Transverse colon (tissue), 4 donors: ENCODE results near the gene COL23A1. TPM values are rescaled to one million over a fixed set of nuclear protein-coding genes. Genes with fewer than 3 reads are reported as not detected.

Experiments
- DNase-seq: peaks from one replicate; pipeline ENCODE4 v3.0.0-alpha.2; 2019
- H3K27ac ChIP-seq, 4 donors: fragments of 200-600 bp; sonication (generic); 2 replicates each; pipeline ENCODE4 v1.5.1; 2016 to 2018; ENCODE audit warnings: inconsistent platforms in 4 of 4
- H3K27me3 ChIP-seq: fragments of 200-600 bp; sonication (generic); 2 replicates; pipeline ENCODE4 v1.5.1; 2017; ENCODE audit warnings: inconsistent platforms
- H3K36me3 ChIP-seq, 4 donors: fragments of 200-600 bp; sonication (generic); 2 replicates each; pipeline ENCODE4 v1.5.1; 2017 to 2019; ENCODE audit warnings: inconsistent platforms in 4 of 4
- H3K4me1 ChIP-seq, 4 donors: fragments of 200-600 bp; sonication (generic); 2 replicates each; pipeline ENCODE4 v1.5.1; 2017 to 2020; ENCODE audit warnings: inconsistent platforms in 4 of 4
- H3K4me3 ChIP-seq, 4 donors: fragments of 200-600 bp; sonication (generic); 1 replicate in 1 of 4; 2 replicates in 3 of 4; pipeline versions ENCODE4 v1.5.1 to v1.6.1; 2017 to 2019; ENCODE audit warnings: inconsistent platforms in 4 of 4
- H3K9me3 ChIP-seq, 2 donors: fragments of 200-600 bp; sonication (generic); 2 replicates each; pipeline ENCODE4 v1.5.1; 2017 to 2019; ENCODE audit warnings: inconsistent platforms in 2 of 2
- EP300 ChIP-seq: sonication (generic); formaldehyde crosslinking; IDR thresholded peaks from one replicate; pipeline ENCODE4 v1.6.1; 2017; ENCODE audit warnings: antibody characterized with exemption, low read depth
- POLR2A ChIP-seq: fragments of 450-650 bp; IDR thresholded peaks from one replicate; pipeline ENCODE4 v1.6.1; 2016; ENCODE audit warnings: antibody characterized with exemption, mild to moderate bottlenecking, moderate library complexity
- POLR2AphosphoS5 ChIP-seq, 3 donors: sonication (generic); formaldehyde crosslinking; IDR thresholded peaks; one replicate each; pipeline ENCODE4 v1.6.1; 2016; ENCODE audit warnings: antibody characterized with exemption in 3 of 3
- WGBS, 2 donors: methylation state at CpG; one replicate each; pipeline ENCODE4 v1.1.5; 2018; ENCODE audit warnings: low coverage in 1 of 2; 5-methylcytosine and 5-hydroxymethylcytosine counted together
- in situ Hi-C, 4 donors: fragments of 200-750 bp; cut with MboI; loops; one replicate each; pipeline versions ENCODE4 v1.15.0 to v1.15.1; 2017; ENCODE audit warnings: low sequenced_read_pairs in 3 of 4, low pct_ligation_motif_present in 1 of 4, low pct_unique_long_range_greater_than_20kb in 1 of 4
- intact Hi-C: fragments of 100-400 bp; cut with DNase I; formaldehyde crosslinking; loops from one replicate; pipeline ENCODE4 v1.15.1; 2023; ENCODE audit warnings: low total_unique reads
- total RNA-seq, 4 donors: library from RNA; depleted of rRNA; stranded (reverse); fragments of >200 nt; gene quantifications; one replicate each; pipeline ENCODE4 v1.1.0, GENCODE V29; 2016
- TF ChIP-seq, protein P1 (sequence below), 5 experiments: fragments of 200-600 bp in 3 of 5; fragments of 450-650 bp in 2 of 5; sonication (generic) in 3 of 5; IDR thresholded peaks; 1 replicate in 2 of 5; 2 replicates in 3 of 5; pipeline ENCODE4 v1.5.1; 2016 to 2017; ENCODE audit warnings: antibody characterized with exemption in 5 of 5, inconsistent platforms in 3 of 5, mild to moderate bottlenecking in 2 of 5, moderate library complexity in 1 of 5

The COL23A1 gene
- total RNA-seq, 4 donors from 2014 or later: 0.14 to 2.2 (median 1.4) TPM; not detected in 1

DNA sequence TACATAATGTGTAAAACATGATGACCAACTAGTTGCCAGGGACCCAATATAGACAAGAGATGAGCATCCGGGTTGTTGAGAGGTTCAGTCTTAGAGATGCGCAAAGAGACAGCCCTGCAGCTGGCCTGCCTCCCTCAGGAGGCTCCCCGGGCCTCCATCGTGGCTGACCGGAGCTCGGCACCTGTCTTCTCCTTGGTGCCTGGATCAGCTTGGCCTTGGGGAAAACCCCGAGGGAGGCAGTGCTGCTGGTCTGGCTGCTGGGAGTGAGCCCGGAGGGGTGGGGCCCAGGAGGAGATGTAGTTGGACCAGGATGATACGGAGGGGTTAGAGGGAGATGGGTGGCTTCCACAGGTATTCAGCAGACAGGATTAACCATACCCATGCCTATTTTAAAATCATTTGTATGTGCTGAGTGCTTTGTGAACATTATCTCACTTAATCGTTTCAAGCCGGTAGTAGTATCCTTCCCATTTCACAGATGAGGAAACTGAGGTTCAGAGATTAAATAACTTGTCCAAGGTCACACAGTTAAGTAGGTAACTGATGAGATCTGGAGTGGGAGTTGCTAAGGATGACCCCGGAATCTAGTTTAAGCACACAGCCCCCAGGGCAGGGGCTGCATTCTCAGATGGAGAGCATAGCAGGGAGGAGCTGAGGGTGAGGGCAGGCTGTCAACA is 173.8 kb downstream of the COL23A1 start:
- Histone ChIP-seq H3K4me3 (no peak overlapping the region), H3K4me1 (no peaks in the 10 kb centered on the region), H3K9me3 (no peaks in the 10 kb centered on the region), H3K27ac (no peak overlapping the region), H3K36me3 (no peaks in the 10 kb centered on the region), H3K27me3 (no peaks in the 10 kb centered on the region)
- in situ Hi-C loops (no loop called here), intact Hi-C loops (no loop called here)
- DNase-seq: no peak
- 88 to 91% methylated on average over 4 to 12 of the region's 12 CpGs for WGBS, 2 donors
- TF ChIP-seq, protein P1, sequence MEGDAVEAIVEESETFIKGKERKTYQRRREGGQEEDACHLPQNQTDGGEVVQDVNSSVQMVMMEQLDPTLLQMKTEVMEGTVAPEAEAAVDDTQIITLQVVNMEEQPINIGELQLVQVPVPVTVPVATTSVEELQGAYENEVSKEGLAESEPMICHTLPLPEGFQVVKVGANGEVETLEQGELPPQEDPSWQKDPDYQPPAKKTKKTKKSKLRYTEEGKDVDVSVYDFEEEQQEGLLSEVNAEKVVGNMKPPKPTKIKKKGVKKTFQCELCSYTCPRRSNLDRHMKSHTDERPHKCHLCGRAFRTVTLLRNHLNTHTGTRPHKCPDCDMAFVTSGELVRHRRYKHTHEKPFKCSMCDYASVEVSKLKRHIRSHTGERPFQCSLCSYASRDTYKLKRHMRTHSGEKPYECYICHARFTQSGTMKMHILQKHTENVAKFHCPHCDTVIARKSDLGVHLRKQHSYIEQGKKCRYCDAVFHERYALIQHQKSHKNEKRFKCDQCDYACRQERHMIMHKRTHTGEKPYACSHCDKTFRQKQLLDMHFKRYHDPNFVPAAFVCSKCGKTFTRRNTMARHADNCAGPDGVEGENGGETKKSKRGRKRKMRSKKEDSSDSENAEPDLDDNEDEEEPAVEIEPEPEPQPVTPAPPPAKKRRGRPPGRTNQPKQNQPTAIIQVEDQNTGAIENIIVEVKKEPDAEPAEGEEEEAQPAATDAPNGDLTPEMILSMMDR (IDR thresholded peaks at IDR 0.05): no peak
- TF ChIP-seq POLR2A (no peak), EP300 (no peak), POLR2AphosphoS5 (IDR thresholded peaks at IDR 0.05) (no peak)

DNA sequence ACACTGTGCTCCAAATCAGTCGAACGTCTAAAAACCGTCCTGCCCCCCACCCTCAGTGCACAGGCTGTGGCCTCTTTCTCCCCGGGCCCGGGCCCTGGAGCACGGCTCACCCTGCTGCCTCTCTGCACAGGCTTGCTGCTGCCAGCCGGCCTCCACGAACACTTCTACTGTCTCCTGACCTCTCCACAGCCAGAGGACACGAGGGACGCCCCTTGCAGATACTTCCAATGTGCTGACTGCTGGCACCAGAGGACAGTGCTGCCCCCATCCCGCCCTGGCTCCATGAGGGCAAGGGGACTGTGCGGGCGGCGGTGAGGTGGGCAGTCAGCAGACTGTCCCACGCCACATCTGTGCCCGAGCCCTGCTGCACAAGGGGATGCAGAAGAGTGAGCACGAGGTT is 174.8 kb downstream of the COL23A1 start:
- no peak for TF ChIP-seq POLR2AphosphoS5 (IDR thresholded peaks at IDR 0.05)
- TF ChIP-seq POLR2A: no peak
- TF ChIP-seq, protein P1 (IDR thresholded peaks at IDR 0.05): no peak
- TF ChIP-seq EP300: no peak
- in situ Hi-C loops (no loop called here), intact Hi-C loops (no loop called here)
- H3K9me3 ChIP-seq: no peaks in the 10 kb centered on the region
- no peaks in the 10 kb centered on the region for H3K4me1 ChIP-seq
- no peaks in the 10 kb centered on the region for H3K36me3 ChIP-seq
- no peak for DNase-seq
- WGBS, 2 donors: 88% methylated on average over 17 of the region's 17 CpGs; no CpG with 5 or more reads in 1 of the 2 donors
- H3K27me3 ChIP-seq: no peaks in the 10 kb centered on the region
- H3K4me3 ChIP-seq: no peak overlapping the region
- no peak overlapping the region for H3K27ac ChIP-seq

GRCh38 chr5:178413988-178414387 is 176.2 kb downstream of the COL23A1 start:
- H3K9me3 ChIP-seq: no peaks in the 10 kb centered on the region
- in situ Hi-C loops: no loop called here
- intact Hi-C loops: no loop called here
- TF ChIP-seq POLR2A (no peak), EP300 (no peak), POLR2AphosphoS5 (IDR thresholded peaks at IDR 0.05) (no peak)
- TF ChIP-seq, protein P1 (IDR thresholded peaks at IDR 0.05): no peak
- H3K4me1 ChIP-seq: no peaks in the 10 kb centered on the region
- no peaks in the 10 kb centered on the region for H3K36me3 ChIP-seq
- no peak overlapping the region for H3K4me3 ChIP-seq
- H3K27me3 ChIP-seq: no peaks in the 10 kb centered on the region
- 57 to 71% methylated on average over 1 to 4 of the region's 4 CpGs for WGBS, 2 donors
- no peak overlapping the region for H3K27ac ChIP-seq
- no peak for DNase-seq

- DNase-seq: no peak
- H3K36me3 ChIP-seq: no peaks in the 10 kb centered on the region
- in situ Hi-C loops: no loop called here
- peaks cover 0 to 4% of the 10 kb centered on the region in 2 donors for H3K9me3 ChIP-seq
- no peaks in the 10 kb centered on the region for H3K4me1 ChIP-seq
- no peak overlapping the region for H3K27ac ChIP-seq
- TF ChIP-seq POLR2AphosphoS5 (IDR thresholded peaks at IDR 0.05): no peak
- TF ChIP-seq, protein P1 (IDR thresholded peaks at IDR 0.05): no peak
- no peak for TF ChIP-seq EP300
- TF ChIP-seq POLR2A: no peak
- intact Hi-C loops: no loop called here
- H3K4me3 ChIP-seq: no peak overlapping the region
- WGBS, 2 donors: 63 to 66% methylated on average over 2 of the region's 2 CpGs
- H3K27me3 ChIP-seq: no peaks in the 10 kb centered on the region
Observed at GRCh38 chr5:178411083-178411482, 179.1 kb downstream of the COL23A1 start.
